GM12872 (cell line): Measurements from ENCODE around the gene NDUFS6.

Experiments
- CTCF ChIP-seq: IDR thresholded peaks from 3 replicates; pipeline ENCODE4 v1.5.1; 2011; ENCODE audit warnings: low read depth, mild to moderate bottlenecking, low read length, moderate library complexity; ENCODE audit not compliant: insufficient read depth

The NDUFS6 gene

GRCh38 chr5:1836891-1837880, 36.0 kb downstream of the NDUFS6 start:
- TF ChIP-seq CTCF = no peak

GRCh38 chr5:1838013-1838412, 36.8 kb downstream of the NDUFS6 start:
- no peak for TF ChIP-seq CTCF

- TF ChIP-seq CTCF = no peak
These were observed 38.9 kb downstream of the NDUFS6 start for GRCh38 chr5:1840071-1840547.

GRCh38 chr5:1840741-1841521, 39.7 kb downstream of the NDUFS6 start:
- no peak for TF ChIP-seq CTCF

- no peak for TF ChIP-seq CTCF
These were observed 41.0 kb downstream of the NDUFS6 start for GRCh38 chr5:1842004-1842819.

GRCh38 chr5:1844708-1845436, 43.7 kb downstream of the NDUFS6 start:
- TF ChIP-seq CTCF = no peak
